ENCODE measurements around the gene CSK.

Gene CSK

GRCh38 chr15:74777769-74778598 is 3.9 kb upstream of the CSK start:
- Histone ChIP-seq H3K9me3 (replicated peaks in 1 of 2; ENCODE audit: control insufficient read depth in 2 of 2, insufficient read depth in 1 of 2, low read depth in 1 of 2, low read length in 2 of 2) (no peaks in the 10 kb centered on the region), H3K23ac (ENCODE audit: low read depth, low read length, poor library complexity) (no peak overlapping the region), H3K4ac (ENCODE audit: low read length) (no peak overlapping the region), H2BK15ac (ENCODE audit: low read length) (no peak overlapping the region), H3K27me3 (ENCODE audit: control insufficient read depth in 3 of 3, insufficient read depth in 3 of 3, low read depth in 1 of 3, low read length in 3 of 3) (peaks cover 0 to 14% (median 0%) of the 10 kb centered on the region in 3 experiments), H3K4me1 (ENCODE audit: control insufficient read depth in 2 of 2, insufficient read depth in 1 of 2, low read depth in 1 of 2, low read length in 2 of 2) (peaks cover 22 to 36% of the 10 kb centered on the region in 2 donors), H2AK5ac (ENCODE audit: low read depth, low read length) (no peak overlapping the region), H2BK120ac (ENCODE audit: low read depth, low read length) (no peak overlapping the region), H2AFZ (ENCODE audit: low read length) (peak overlapping the region; percentile 63), H4K91ac (ENCODE audit: low read depth, low read length, poor library complexity) (no peak overlapping the region), H2BK5ac (ENCODE audit: low read length) (no peak overlapping the region), H2BK12ac (ENCODE audit: low read length) (no peak overlapping the region), H3K27ac (replicated peaks; ENCODE audit: low read length) (no peak overlapping the region), H3K9ac (ENCODE audit: low read depth, low read length, poor library complexity) (no peak overlapping the region), H3K4me3 (ENCODE audit: low read length in 2 of 2) (no peak overlapping the region), H3K14ac (ENCODE audit: low read length) (no peak overlapping the region), H3K18ac (ENCODE audit: low read length) (no peak overlapping the region), H3K4me2 (ENCODE audit: insufficient read depth, low read length, poor library complexity, severe bottlenecking) (no peak overlapping the region), H3K36me3 (replicated peaks in 1 of 2; ENCODE audit: control insufficient read depth in 2 of 2, insufficient read depth in 2 of 2, low read length in 2 of 2) (no peaks in the 10 kb centered on the region), H4K8ac (ENCODE audit: low read depth, low read length) (no peak overlapping the region), H3K79me1 (ENCODE audit: low read depth, low read length) (peaks cover 5% of the 10 kb centered on the region)
- no peak for DNase-seq (ENCODE audit: low spot score)
- no CpG with 5 or more reads among the region's 6 CpGs for WGBS, 2 donors (ENCODE audit: extremely low coverage in 2 of 2, insufficient read length in 2 of 2, insufficient replicate concordance in 1 of 2)

GRCh38 chr15:74778599-74778970 is 3.3 kb upstream of the CSK start:
- no CpG with 5 or more reads among the region's 5 CpGs for WGBS, 2 donors (ENCODE audit: extremely low coverage in 2 of 2, insufficient read length in 2 of 2, insufficient replicate concordance in 1 of 2)
- H2BK120ac ChIP-seq (ENCODE audit: low read depth, low read length): no peak overlapping the region
- no peaks in the 10 kb centered on the region for H3K9me3 ChIP-seq (replicated peaks in 1 of 2; ENCODE audit: control insufficient read depth in 2 of 2, insufficient read depth in 1 of 2, low read depth in 1 of 2, low read length in 2 of 2)
- no peak overlapping the region for H3K4me3 ChIP-seq (ENCODE audit: low read length in 2 of 2)
- no peak overlapping the region for H3K14ac ChIP-seq (ENCODE audit: low read length)
- no peak overlapping the region for H3K27ac ChIP-seq (replicated peaks; ENCODE audit: low read length)
- H3K36me3 ChIP-seq (replicated peaks in 1 of 2; ENCODE audit: control insufficient read depth in 2 of 2, insufficient read depth in 2 of 2, low read length in 2 of 2): no peaks in the 10 kb centered on the region
- H2AFZ ChIP-seq (ENCODE audit: low read length): no peak overlapping the region
- H3K23ac ChIP-seq (ENCODE audit: low read depth, low read length, poor library complexity): no peak overlapping the region
- no peak overlapping the region for H3K18ac ChIP-seq (ENCODE audit: low read length)
- no peak overlapping the region for H4K91ac ChIP-seq (ENCODE audit: low read depth, low read length, poor library complexity)
- no peak overlapping the region for H2BK15ac ChIP-seq (ENCODE audit: low read length)
- no peak overlapping the region for H2AK5ac ChIP-seq (ENCODE audit: low read depth, low read length)
- no peak overlapping the region for H2BK12ac ChIP-seq (ENCODE audit: low read length)
- no peak overlapping the region for H2BK5ac ChIP-seq (ENCODE audit: low read length)
- peaks cover 8% of the 10 kb centered on the region for H3K79me1 ChIP-seq (ENCODE audit: low read depth, low read length)
- no peak overlapping the region for H4K8ac ChIP-seq (ENCODE audit: low read depth, low read length)
- H3K9ac ChIP-seq (ENCODE audit: low read depth, low read length, poor library complexity): no peak overlapping the region
- H3K4me2 ChIP-seq (ENCODE audit: insufficient read depth, low read length, poor library complexity, severe bottlenecking): no peak overlapping the region
- H3K4me1 ChIP-seq (ENCODE audit: control insufficient read depth in 2 of 2, insufficient read depth in 1 of 2, low read depth in 1 of 2, low read length in 2 of 2): peaks cover 23 to 38% of the 10 kb centered on the region in 2 donors
- no peak for DNase-seq (ENCODE audit: low spot score)
- peaks cover 0 to 14% (median 0%) of the 10 kb centered on the region in 3 experiments for H3K27me3 ChIP-seq (ENCODE audit: control insufficient read depth in 3 of 3, insufficient read depth in 3 of 3, low read depth in 1 of 3, low read length in 3 of 3)
- no peak overlapping the region for H3K4ac ChIP-seq (ENCODE audit: low read length)

GRCh38 chr15:74779162-74779648 is 2.7 kb upstream of the CSK start:
- no peak overlapping the region for H4K8ac ChIP-seq (ENCODE audit: low read depth, low read length)

More at GRCh38 chr15:74779162-74779648, 2.7 kb upstream of the CSK start:
- no peak overlapping the region for H2BK15ac ChIP-seq (ENCODE audit: low read length)
- H3K9me3 ChIP-seq (replicated peaks in 1 of 2; ENCODE audit: control insufficient read depth in 2 of 2, insufficient read depth in 1 of 2, low read depth in 1 of 2, low read length in 2 of 2): no peaks in the 10 kb centered on the region
- no peak overlapping the region for H2BK5ac ChIP-seq (ENCODE audit: low read length)
- H3K27ac ChIP-seq (replicated peaks; ENCODE audit: low read length): no peak overlapping the region
- H2AFZ ChIP-seq (ENCODE audit: low read length): no peak overlapping the region
- H3K27me3 ChIP-seq (ENCODE audit: control insufficient read depth in 3 of 3, insufficient read depth in 3 of 3, low read depth in 1 of 3, low read length in 3 of 3): peaks cover 0 to 14% (median 0%) of the 10 kb centered on the region in 3 experiments
- no peak for DNase-seq (ENCODE audit: low spot score)
- no peaks in the 10 kb centered on the region for H3K36me3 ChIP-seq (replicated peaks in 1 of 2; ENCODE audit: control insufficient read depth in 2 of 2, insufficient read depth in 2 of 2, low read length in 2 of 2)
- H3K9ac ChIP-seq (ENCODE audit: low read depth, low read length, poor library complexity): no peak overlapping the region
- no peak overlapping the region for H3K18ac ChIP-seq (ENCODE audit: low read length)
- no peak overlapping the region for H3K23ac ChIP-seq (ENCODE audit: low read depth, low read length, poor library complexity)
- no peak overlapping the region for H2BK12ac ChIP-seq (ENCODE audit: low read length)
- no peak overlapping the region for H3K4ac ChIP-seq (ENCODE audit: low read length)
- H3K4me2 ChIP-seq (ENCODE audit: insufficient read depth, low read length, poor library complexity, severe bottlenecking): no peak overlapping the region
- no peak overlapping the region for H3K4me3 ChIP-seq (ENCODE audit: low read length in 2 of 2)
- WGBS, 2 donors (ENCODE audit: extremely low coverage in 2 of 2, insufficient read length in 2 of 2, insufficient replicate concordance in 1 of 2): no CpG with 5 or more reads among the region's 7 CpGs
- no peak overlapping the region for H3K14ac ChIP-seq (ENCODE audit: low read length)
- peaks cover 23 to 37% of the 10 kb centered on the region in 2 donors for H3K4me1 ChIP-seq (ENCODE audit: control insufficient read depth in 2 of 2, insufficient read depth in 1 of 2, low read depth in 1 of 2, low read length in 2 of 2)
- no peak overlapping the region for H2AK5ac ChIP-seq (ENCODE audit: low read depth, low read length)
- H4K91ac ChIP-seq (ENCODE audit: low read depth, low read length, poor library complexity): no peak overlapping the region
- no peak overlapping the region for H2BK120ac ChIP-seq (ENCODE audit: low read depth, low read length)
- H3K79me1 ChIP-seq (ENCODE audit: low read depth, low read length): peaks cover 12% of the 10 kb centered on the region
